Endothelial cell of umbilical vein (primary cell): ENCODE data around the gene FSTL4. TPM values are rescaled to one million over a fixed set of nuclear protein-coding genes. Genes with fewer than 3 reads are reported as not detected.

ENCODE experiments used
- BruUV-seq: library from RNA; stranded (reverse); fragments of 400-500 nt; replicated peaks from 2 replicates; lab custom pipeline; 2021; lab: Mats Ljungman, UMichigan
- CTCF ChIA-PET: fragments of 300-600, 350-600 bp; sonication (Branson Sonifier 250); formaldehyde crosslinking; loops from one replicate; lab custom pipeline; 2021; ENCODE audit warnings: antibody characterized with exemption, inconsistent platforms; lab: Charles Lee
- POLR2A ChIA-PET: fragments of 300-600, 350-600 bp; sonication (Branson Sonifier 250); formaldehyde crosslinking; loops from one replicate; lab custom pipeline; 2021; ENCODE audit warnings: antibody characterized with exemption, inconsistent platforms; lab: Charles Lee
- DNase-seq: peaks from one replicate; pipeline ENCODE4 v3.0.0-alpha.2; 2011; ENCODE audit warnings: low read depth, low spot score
- FAIRE-seq: peaks from 2 replicates; lab custom pipeline; 2011; peaks lifted over from hg19 to GRCh38; lab: Jason Lieb, UNC
- H2AFZ ChIP-seq: 2 replicates; pipeline ENCODE4 v1.6.0; 2012; ENCODE audit warnings: low read depth, low read length, control low read depth, inconsistent platforms
- H3K27ac ChIP-seq: 2 replicates; pipeline ENCODE4 v1.5.1; 2011; ENCODE audit warnings: low read depth, mild to moderate bottlenecking, control low read depth, low read length, moderate library complexity; ENCODE audit not compliant: insufficient read depth
- H3K27me3 ChIP-seq, 2 experiments: 2 replicates each; pipeline versions ENCODE4 v1.6.0 to v1.6.1; 2011; ENCODE audit warnings: low read length in 2 of 2, mixed read lengths in 1 of 2; ENCODE audit not compliant: control insufficient read depth in 2 of 2, insufficient read depth in 2 of 2
- H3K36me3 ChIP-seq, 2 experiments: 2 replicates in 1 of 2; 3 replicates in 1 of 2; pipeline ENCODE4 v1.5.1; 2011; ENCODE audit warnings: low read length in 2 of 2, mild to moderate bottlenecking in 1 of 2, moderate library complexity in 1 of 2; ENCODE audit not compliant: control insufficient read depth in 2 of 2, insufficient read depth in 2 of 2; ENCODE audit errors: extremely low read depth in 1 of 2
- H3K4me1 ChIP-seq: 3 replicates; pipeline ENCODE4 v1.5.1; 2011; ENCODE audit warnings: mild to moderate bottlenecking, low read length; ENCODE audit not compliant: control insufficient read depth, insufficient read depth; ENCODE audit errors: extremely low read depth
- H3K4me2 ChIP-seq: 2 replicates; pipeline ENCODE4 v1.6.1; 2011; ENCODE audit warnings: low read length, control low read depth, mixed read lengths; ENCODE audit not compliant: insufficient read depth
- H3K4me3 ChIP-seq, 3 experiments: fragments of 200-600 bp in 1 of 3; sonication (generic), shearing (Covaris generic) in 1 of 3; replicated peaks in 1 of 3; 2 replicates each; pipeline ENCODE4 v1.5.1; 2011 to 2016; ENCODE audit warnings: control low read depth in 3 of 3, low read length in 3 of 3, mild to moderate bottlenecking in 2 of 3, inconsistent platforms in 1 of 3, low read depth in 1 of 3, moderate library complexity in 1 of 3; ENCODE audit not compliant: insufficient read depth in 1 of 3
- H3K79me2 ChIP-seq: 2 replicates; pipeline ENCODE4 v1.6.0; 2012; ENCODE audit warnings: low read length, inconsistent platforms; ENCODE audit not compliant: control insufficient read depth, insufficient read depth
- H3K9ac ChIP-seq: replicated peaks from 2 replicates; pipeline ENCODE3; 2011; ENCODE audit warnings: low read length, control low read depth; ENCODE audit not compliant: insufficient read depth; ENCODE audit errors: extremely low read depth
- H3K9me1 ChIP-seq: replicated peaks from 3 replicates; pipeline ENCODE4 v1.6.0; 2011; ENCODE audit warnings: mild to moderate bottlenecking, low read length; ENCODE audit not compliant: control insufficient read depth, insufficient read depth; ENCODE audit errors: extremely low read depth
- H3K9me3 ChIP-seq: replicated peaks from 2 replicates; pipeline ENCODE4 v1.5.1; 2012; ENCODE audit warnings: low read length, inconsistent platforms; ENCODE audit not compliant: control insufficient read depth, insufficient read depth
- H4K20me1 ChIP-seq: replicated peaks from 2 replicates; pipeline ENCODE3; 2011; ENCODE audit warnings: mild to moderate bottlenecking, low read length; ENCODE audit not compliant: control insufficient read depth, insufficient read depth; ENCODE audit errors: extremely low read depth
- CTCF ChIP-seq, 2 donors: IDR thresholded peaks; 1 replicate in 1 of 2; 2 replicates in 1 of 2; pipeline ENCODE4 v1.5.1; 2011; ENCODE audit warnings: low read length in 2 of 2, mild to moderate bottlenecking in 2 of 2, moderate library complexity in 2 of 2, control low read depth in 1 of 2, inconsistent platforms in 1 of 2, low read depth in 1 of 2; ENCODE audit not compliant: insufficient read depth in 1 of 2; ENCODE audit errors: extremely low read depth in 1 of 2
- EZH2 ChIP-seq: IDR thresholded peaks from 2 replicates; pipeline ENCODE4 v1.6.1; 2012; ENCODE audit warnings: borderline replicate concordance, low read depth, mild to moderate bottlenecking, moderate library complexity, low read length, inconsistent platforms; ENCODE audit not compliant: severe bottlenecking
- FOS ChIP-seq: IDR thresholded peaks from 2 replicates; pipeline ENCODE4 v1.6.1; 2011; ENCODE audit warnings: mild to moderate bottlenecking, low read length, moderate library complexity, borderline replicate concordance; ENCODE audit not compliant: insufficient read depth
- GATA2 ChIP-seq: IDR thresholded peaks from 2 replicates; pipeline ENCODE4 v1.7.0; 2011; ENCODE audit warnings: low read depth, mild to moderate bottlenecking, moderate library complexity, mixed read lengths, low read length; ENCODE audit not compliant: insufficient read length, insufficient read depth
- JUN ChIP-seq: IDR thresholded peaks from 2 replicates; pipeline ENCODE4 v1.6.1; 2011; ENCODE audit warnings: borderline replicate concordance, low read depth; ENCODE audit not compliant: insufficient read length, insufficient read depth
- MAX ChIP-seq: IDR thresholded peaks from 2 replicates; pipeline ENCODE4 v1.6.1; 2011; ENCODE audit not compliant: insufficient read depth, insufficient read length
- MYC ChIP-seq: IDR thresholded peaks from one replicate; pipeline ENCODE4 v1.6.1; 2011; ENCODE audit warnings: mild to moderate bottlenecking, low read depth, low read length
- POLR2A ChIP-seq: IDR thresholded peaks from 2 replicates; pipeline ENCODE4 v1.6.1; 2012; ENCODE audit warnings: low read depth, mild to moderate bottlenecking, control low read depth, low read length
- POLR2AphosphoS5 ChIP-seq: IDR thresholded peaks from 2 replicates; pipeline ENCODE4 v1.6.1; 2012; ENCODE audit warnings: low read depth, mild to moderate bottlenecking, control low read depth, low read length, moderate library complexity; ENCODE audit not compliant: insufficient read depth
- dilution Hi-C: fragments of 300-500 bp; cut with MboI; formaldehyde crosslinking; loops from one replicate; pipeline ENCODE4 v1.15.0; 2019; ENCODE audit warnings: low sequenced_read_pairs; ENCODE audit not compliant: extremely low pct_ligation_motif_present
- intact Hi-C: fragments of 100-400 bp; cut with micrococcal nuclease; formaldehyde crosslinking; loops from one replicate; pipeline ENCODE4 v1.10.0; 2022
- polyA plus RNA-seq, 4 experiments: library from polyadenylated mRNA; depleted of rRNA in 3 of 4; stranded (reverse) in 3 of 4; unstranded in 1 of 4; fragments of >200 nt; gene quantifications; 2 replicates each; pipeline versions ENCODE4 v1.2.1 to v1.2.3, GENCODE V29; 2011 to 2012; ENCODE audit warnings: missing spikeins in 1 of 4
- total RNA-seq: library from RNA; stranded (reverse); gene quantifications from 2 replicates; pipeline ENCODE4 v1.2.3, GENCODE V29; 2021

The FSTL4 gene
- total and polyA plus RNA-seq, 2 donors (not counting 3 experiments of a cell fraction or from before 2014, with no cell fraction given), result 0.18 TPM; not detected in 1

DNA sequence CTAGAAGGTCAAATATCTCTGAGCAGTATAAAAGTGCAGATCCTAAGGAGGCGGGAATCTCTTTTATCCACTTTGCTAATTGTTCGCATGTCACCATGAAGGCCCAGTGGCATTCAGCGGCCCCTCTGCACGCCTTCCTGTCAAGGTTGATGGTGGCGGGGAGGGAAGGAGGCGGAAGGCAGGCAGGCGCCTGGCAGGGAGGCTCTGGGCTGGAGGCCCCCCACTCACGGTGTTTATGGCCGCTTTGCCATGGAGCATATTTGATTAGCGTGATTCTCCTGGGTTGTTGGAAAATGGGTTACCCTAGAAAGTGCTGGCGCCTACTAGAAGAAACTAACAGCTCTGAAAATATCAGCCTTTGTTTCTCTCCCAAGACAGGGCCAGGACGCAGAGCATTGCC is 209.6 kb downstream of the FSTL4 start:
- no peaks in the 10 kb centered on the region for H3K9me1 ChIP-seq
- intact Hi-C loops (no loop called here), dilution Hi-C loops (no loop called here)
- H4K20me1 ChIP-seq, result no peaks in the 10 kb centered on the region
- FAIRE-seq (no peak), DNase-seq (no peak)
- H3K27me3 ChIP-seq, result no peaks in the 10 kb centered on the region
- no peaks in the 10 kb centered on the region for H3K9me3 ChIP-seq
- no TSS peak for BruUV-seq
- H3K4me1 ChIP-seq, result no peaks in the 10 kb centered on the region
- no peak overlapping the region for H3K27ac ChIP-seq
- H3K4me3 ChIP-seq, result no peak overlapping the region
- TF ChIP-seq GATA2, result no peak
- no peak for TF ChIP-seq EZH2
- TF ChIP-seq POLR2A, result no peak
- TF ChIP-seq MAX, result no peak
- TF ChIP-seq CTCF (IDR thresholded peaks at IDR 0.05; ENCODE audit: extremely low read depth in 1 of 2, insufficient read depth in 1 of 2, low read depth in 1 of 2, low read length in 2 of 2), result no peak
- no peak for TF ChIP-seq POLR2AphosphoS5
- no peak for TF ChIP-seq MYC
- no peak for TF ChIP-seq FOS
- no peak for TF ChIP-seq JUN
- H2AFZ ChIP-seq, result no peak overlapping the region
- H3K4me2 ChIP-seq, result no peak overlapping the region
- CTCF ChIA-PET, result no interaction called here
- no peak overlapping the region for H3K9ac ChIP-seq
- H3K36me3 ChIP-seq, result no peaks in the 10 kb centered on the region
- POLR2A ChIA-PET, result no interaction called here
- no peaks in the 10 kb centered on the region for H3K79me2 ChIP-seq
